ENCODE results near the gene FOXD2.
"Not testable (repeated sequence)": the region's sequence is repeated elsewhere in the genome, so short reads cannot be mapped to it uniquely, and the experiment has no call there.

The FOXD2 gene

GRCh38 chr1:47440599-47441081, 2.8 kb downstream of the FOXD2 start:
- no peak for DNase-seq

- DNase-seq = no peak
These were observed 3.7 kb downstream of the FOXD2 start for GRCh38 chr1:47441450-47442106.

DNA sequence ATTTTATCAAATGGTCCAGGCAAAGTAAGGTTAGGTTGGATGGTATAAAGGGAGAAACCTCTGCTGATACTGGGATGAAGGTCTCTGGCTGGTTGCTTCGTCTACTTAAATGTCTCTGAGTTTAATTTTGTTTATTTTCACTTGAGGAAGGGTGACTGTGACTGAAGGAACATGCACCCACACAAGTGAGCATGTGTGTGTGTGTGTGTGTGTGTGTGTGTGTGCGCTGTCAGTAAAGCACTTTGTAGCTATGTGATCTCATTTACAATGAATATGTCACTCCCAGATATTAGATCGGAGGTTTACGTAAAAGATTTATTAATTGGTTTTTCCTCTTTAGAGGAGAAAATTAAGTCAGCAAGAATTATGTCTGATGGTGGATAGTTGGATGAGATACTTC, 4.4 kb downstream of the FOXD2 start:
- no peak for DNase-seq

DNA sequence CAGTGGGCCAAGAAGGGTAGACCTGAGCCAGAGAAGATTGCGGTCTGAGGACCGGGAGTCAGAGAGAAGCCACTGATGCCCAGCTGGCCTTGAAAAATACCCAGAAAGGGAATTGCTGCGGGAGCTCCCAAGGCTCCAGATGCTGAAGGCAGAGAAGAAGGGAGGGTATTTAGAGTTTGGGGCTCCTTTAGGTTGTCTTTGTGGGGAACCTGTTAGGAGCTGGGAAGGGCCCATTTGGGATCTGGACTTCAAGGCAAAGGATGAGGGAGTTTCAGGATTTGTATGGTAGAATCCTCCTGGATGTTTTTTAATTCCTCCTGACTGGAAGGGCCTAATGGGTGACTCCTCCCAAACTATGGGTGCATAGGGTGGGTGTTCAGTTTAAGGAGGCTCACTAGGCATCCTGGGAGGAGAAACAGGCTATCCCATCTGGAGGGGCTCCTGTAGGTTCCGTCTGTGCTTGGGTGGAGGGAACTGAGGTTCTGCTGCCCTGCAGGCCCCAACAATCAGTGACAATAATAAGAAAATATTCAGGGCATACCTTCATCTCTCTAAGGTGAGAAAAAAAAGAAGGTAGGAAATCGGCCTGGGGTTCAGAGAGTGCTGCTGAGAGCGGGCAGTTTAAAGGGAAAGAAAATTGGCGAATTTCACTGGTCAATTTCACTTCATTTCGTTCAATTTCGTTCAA, 5.1 kb downstream of the FOXD2 start:
- DNase-seq = no peak

DNA sequence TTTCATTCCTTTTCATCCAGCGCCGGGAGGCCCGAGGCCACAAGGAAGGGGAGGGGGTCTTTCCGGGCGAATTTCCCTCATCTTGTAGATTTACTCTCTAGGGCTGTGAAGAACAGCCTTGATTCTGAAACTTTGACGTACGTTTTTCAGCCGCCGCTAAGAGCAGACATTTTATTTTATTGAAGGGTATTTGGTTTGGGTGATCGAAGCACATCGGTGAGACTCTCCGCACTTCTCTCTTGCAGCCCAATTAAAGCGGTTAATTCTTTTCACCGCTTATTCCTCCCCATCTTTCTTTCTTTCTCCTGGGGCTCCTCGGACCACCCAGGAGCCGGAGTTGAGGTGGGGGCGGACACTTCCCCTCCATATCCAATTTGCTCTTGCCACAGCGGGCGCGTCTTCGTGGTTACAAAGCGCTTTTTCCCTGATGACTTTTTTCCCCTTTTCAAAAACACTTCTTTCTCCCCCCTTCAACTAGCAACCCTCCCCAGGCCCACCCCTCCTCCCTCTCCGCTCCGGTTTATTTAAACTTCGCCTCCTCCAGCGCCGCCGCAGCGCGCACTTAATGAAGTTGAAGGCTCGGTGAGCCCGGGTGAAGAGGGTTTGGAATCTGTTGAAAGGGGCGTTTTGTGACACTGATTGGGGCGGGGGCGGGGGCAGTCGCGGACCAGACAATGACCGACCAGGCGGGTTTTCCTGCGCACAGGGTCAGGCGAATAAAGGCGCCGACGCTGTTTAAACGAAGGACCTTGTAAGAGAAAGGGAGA, 5.9 kb downstream of the FOXD2 start:
- DNase-seq = no peak

- DNase-seq = no peak
These were observed 6.4 kb downstream of the FOXD2 start for GRCh38 chr1:47444297-47444561.

GRCh38 chr1:47444562-47445465, 7.0 kb downstream of the FOXD2 start:
- DNase-seq = peak; percentile 67

DNA sequence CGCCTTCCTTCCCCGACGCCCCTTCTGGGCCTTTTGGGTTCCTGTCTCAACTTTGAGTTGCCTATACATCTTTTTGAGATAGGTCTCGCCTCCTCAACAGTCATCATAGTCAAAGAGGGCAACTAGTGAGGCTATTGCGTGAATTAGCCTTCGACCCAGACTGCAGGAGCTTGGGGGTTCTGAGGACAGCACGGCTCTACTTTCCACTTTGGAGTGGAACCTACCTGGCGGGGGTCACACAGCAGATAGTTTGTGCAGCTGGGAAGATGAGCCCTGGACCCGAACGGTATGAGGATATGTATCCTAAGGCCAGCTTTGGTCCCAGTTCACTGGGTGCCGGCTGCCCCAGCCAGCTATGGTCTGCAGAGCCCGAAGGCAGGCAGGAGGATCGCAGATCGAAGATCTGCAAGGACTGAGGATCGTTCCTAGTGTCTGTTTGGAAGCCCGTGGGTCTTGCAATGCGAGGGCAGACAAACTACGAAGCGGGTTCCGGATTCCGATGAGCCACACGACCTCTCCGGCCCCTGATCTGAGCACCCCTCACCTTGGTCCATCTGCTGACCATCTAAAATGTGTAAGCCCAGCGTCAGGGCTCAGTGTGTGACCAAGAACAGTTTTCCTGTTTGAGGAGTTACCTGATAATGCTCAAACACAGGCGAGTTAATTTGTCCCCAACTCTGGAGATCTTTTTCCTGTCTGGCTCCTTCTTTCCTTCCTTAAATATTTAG, 8.1 kb downstream of the FOXD2 start:
- no peak for DNase-seq

GRCh38 chr1:47448462-47449222, 10.8 kb downstream of the FOXD2 start:
- DNase-seq = no peak

DNA sequence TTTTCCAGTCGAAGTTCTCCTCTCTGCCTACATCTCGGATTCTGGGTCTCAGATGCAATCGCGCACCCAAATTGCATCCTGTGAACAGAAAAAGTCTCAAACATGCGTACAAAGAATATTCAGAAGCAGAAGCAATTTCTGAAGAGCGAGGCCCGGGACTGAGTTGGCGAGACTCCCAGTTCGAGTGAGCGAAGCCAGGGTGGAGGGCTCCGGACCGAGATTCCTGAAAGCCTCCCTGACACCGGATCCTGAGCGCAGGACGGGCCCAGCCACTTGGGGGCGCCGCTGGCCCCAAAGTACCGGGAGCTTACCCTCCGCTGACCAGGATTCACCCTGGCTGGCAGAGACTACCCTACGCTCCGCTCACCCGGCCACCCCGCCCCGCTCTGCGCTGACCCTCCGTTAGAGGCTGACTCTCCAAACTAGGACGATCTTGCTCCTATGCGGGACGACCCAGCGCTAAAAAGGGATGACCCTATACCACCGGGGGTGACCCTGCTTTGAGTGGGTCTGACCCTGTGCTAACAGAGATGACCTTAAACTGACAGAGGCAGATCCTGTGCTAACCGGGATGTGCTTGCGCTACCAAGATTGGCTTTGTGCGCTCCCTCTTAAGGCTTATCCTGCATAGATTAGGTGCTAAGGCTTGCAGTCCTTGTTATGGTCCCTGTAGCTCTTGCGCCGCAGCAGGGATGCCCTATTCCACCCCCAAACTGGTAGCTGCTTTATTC, 12.1 kb downstream of the FOXD2 start:
- DNase-seq = no peak

GRCh38 chr1:47450606-47451005, 12.8 kb downstream of the FOXD2 start:
- no peak for DNase-seq

DNA sequence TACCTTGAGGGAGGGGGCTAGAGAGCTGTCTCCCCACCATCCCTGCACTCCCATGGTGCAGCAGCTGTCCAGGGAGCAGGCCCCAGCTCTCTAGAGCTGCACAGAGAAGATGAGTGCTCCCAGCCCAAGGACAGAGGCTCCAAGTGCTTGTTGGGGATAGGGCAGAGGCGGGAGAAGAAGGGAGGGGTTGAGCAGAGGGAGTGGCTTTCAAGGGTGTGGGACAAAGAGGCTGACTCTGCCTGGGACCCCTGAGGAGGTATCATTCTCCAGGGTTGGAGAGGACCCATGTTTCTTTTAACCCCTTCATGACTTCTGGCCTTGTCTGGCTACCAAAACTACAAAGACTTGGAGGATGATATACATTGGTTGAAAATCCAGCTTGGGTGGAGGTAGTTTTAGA, 14.6 kb downstream of the FOXD2 start:
- DNase-seq = no peak

DNA sequence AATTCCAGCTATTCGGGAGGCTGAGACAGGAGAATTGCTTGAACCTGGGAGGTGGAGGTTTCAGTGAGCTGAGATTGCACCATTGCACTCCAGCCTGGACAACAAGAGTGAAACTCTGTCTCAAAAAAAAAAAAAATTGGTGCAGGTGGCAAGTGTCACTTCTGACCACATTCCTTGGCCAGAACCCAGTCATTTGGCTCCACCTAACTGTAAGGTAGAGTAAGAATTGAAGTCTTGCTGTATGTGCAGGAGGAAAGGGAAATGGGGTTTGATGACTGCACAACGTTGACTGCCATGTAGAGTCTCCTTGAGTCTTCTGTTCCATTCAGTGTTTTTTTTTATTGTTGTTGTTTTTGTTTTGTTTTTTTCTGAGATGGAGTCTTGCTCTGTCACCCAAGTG, 16.1 kb downstream of the FOXD2 start:
- not testable (repeated sequence) for DNase-seq

DNA sequence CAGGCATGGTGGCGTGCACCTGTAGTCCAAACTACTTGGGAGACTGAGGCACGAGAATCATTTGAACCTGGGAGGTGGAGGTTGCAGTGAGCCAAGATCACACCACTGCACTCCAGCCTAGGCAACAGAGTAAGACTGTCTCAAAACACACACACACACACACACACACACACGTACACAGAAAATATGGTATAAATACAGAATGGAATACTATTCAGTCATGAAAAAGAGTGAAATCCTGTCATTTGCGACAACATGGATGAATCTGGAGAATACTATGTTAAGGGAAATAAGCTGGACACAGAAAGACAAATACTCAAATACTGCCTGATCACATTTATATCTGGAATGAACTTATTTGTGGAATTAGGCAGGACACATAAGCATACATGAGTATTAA, 18.4 kb downstream of the FOXD2 start:
- no peak for DNase-seq

GRCh38 chr1:47457547-47457946, 19.7 kb downstream of the FOXD2 start:
- not testable (repeated sequence) for DNase-seq

DNA sequence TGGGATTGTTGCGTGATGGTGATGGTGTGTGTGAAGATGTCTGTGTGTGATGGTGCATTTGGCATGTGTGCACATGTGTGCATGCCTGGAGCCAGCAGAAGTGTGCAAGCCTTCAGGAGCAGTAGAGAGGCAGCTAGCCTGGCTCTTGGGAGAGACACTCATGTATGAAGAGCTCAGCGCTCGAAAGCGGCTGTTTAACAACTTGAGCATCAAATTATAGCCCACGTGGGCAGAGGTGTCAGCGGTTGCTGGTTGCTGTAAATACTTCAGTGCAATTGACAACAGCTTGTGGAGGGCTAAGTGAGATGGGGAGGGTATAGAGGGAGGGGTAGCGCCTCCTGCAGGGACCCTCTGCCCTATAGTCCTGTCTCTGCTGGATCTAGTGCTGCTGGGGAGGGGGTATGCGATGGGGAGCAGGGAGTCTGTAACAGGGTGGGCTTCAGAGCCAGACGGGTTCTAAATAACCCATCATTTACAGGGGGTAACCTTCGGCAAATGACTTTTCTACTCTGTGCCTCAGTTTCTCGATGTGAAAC, 21.5 kb downstream of the FOXD2 start:
- DNase-seq = no peak

GRCh38 chr1:47460040-47460439, 22.2 kb downstream of the FOXD2 start:
- DNase-seq = no peak

DNA sequence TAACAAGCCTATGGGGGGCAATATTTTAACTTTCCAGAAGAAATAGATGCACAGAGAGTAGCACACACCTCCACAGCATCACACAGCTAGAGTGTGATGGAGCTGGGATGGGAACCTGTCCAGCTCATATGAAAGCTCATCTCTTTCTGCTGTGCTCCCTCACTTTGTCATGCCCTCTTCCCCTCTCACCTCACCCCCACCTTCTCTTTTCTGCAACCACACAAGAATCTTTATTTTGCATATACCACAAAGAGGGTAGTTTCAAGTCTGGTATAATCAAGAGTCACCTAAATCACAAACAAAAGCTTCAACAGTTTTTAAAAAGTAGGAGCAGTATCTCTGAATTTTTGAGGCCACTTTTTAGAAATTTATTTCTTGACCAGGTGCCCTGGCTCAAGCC, 22.6 kb downstream of the FOXD2 start:
- no peak for DNase-seq

DNA sequence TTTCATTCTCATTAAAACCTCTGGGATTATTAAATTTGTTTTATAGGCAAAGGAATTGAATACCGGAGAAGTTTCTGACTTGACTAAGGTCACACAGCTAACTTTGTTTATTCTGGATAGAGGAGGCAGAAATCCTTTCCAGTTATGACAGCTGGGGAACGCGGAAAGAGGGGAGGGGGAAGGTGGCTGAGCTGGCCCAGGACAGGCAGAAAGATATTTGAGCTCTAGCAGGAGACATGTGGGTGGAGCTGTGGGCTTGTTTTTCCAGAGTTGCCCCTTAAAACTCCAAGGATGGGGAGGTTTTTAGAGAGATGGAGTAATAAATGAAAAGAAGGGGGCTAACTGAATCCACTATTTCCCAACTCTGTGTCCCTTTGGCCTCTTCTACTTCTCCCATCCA, 27.8 kb downstream of the FOXD2 start:
- DNase-seq = no peak

DNA sequence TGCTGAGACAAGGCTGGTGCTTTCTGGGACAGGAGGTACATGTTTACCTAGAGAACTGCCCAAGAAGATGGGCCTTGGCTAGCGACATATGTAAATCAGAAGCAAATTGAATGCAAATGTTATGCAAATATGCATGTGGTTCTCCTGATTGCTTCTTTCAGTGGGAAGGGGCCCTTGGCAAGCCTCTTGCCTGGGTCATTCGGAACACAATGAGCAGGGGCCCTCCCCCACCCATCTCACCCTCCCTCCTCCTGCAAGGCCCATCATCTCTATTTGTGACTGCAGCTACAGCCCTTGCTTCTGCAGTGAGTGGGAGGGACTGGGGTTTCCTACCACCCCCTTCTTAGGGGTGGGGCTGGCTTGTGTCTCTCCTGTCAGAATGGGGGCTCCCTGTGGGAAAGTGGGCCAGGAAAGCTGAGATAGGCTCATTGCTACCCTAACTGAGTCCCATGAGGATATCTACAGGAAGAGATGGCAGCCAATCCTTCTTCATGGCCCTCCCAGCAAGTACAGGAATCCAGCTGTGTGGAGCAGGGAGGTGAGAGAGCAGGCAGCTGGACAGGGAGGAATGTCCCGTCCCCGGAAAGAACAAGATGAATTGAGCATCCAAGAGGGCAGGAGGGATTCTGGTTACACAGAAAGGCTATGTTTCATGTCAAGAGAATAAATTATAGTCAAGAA, 31.0 kb downstream of the FOXD2 start:
- DNase-seq = no peak

All from stimulated activated CD4-positive, alpha-beta T cell treated with anti-CD3 and anti-CD28 coated beads, Interleukin-15, amount 100 ng/mL, for 24 hours (primary cell).